Fibroblast of mammary gland (primary cell): ENCODE data around the gene CFAP77.

Source experiments
- DNase-seq: peaks from one replicate; pipeline ENCODE4 v3.0.0-alpha.2; 2010; ENCODE audit warnings: low read depth
- H3K4me3 ChIP-seq: 2 replicates; pipeline ENCODE4 v1.5.1; 2011; ENCODE audit warnings: low read depth, mild to moderate bottlenecking, low read length, moderate library complexity; ENCODE audit not compliant: control insufficient read depth
- TF ChIP-seq, protein P1 (sequence below): conservative IDR thresholded peaks from 2 replicates; pipeline ENCODE4 v1.5.1; 2011; ENCODE audit warnings: low read depth, low read length, inconsistent platforms; ENCODE audit not compliant: control insufficient read depth, insufficient read depth

The CFAP77 gene

DNA sequence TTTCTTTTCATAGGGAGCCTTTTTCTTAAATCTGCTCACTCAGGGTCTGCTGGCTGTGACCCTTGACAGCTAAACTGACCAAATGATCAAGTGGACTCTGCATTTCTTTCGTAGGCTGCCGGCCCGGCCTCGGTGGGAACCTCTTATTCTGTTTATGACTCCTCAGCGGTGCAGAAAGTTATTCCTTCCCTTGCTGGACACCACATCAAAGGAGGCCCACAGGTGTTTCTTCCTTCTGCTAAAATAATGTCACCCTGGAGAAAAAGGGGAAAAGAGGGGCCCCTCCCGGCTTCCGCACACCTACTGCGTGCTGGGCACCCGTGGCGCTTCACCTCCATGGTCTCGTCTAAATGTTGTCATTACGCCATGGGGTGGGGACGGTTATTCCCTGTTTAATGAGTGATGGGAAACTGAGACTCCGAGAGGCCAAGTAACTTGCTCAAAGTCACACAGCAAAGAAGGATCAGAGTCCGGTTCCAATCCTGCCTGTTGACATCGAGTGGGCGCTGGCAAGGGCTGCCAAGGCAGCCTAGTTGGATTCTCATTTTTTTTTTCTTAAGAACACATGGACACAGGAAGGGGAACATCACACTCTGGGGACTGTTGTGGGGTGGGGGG, 72.3 kb downstream of the CFAP77 start:
- H3K4me3 ChIP-seq: no peak overlapping the region
- TF ChIP-seq, protein P1, sequence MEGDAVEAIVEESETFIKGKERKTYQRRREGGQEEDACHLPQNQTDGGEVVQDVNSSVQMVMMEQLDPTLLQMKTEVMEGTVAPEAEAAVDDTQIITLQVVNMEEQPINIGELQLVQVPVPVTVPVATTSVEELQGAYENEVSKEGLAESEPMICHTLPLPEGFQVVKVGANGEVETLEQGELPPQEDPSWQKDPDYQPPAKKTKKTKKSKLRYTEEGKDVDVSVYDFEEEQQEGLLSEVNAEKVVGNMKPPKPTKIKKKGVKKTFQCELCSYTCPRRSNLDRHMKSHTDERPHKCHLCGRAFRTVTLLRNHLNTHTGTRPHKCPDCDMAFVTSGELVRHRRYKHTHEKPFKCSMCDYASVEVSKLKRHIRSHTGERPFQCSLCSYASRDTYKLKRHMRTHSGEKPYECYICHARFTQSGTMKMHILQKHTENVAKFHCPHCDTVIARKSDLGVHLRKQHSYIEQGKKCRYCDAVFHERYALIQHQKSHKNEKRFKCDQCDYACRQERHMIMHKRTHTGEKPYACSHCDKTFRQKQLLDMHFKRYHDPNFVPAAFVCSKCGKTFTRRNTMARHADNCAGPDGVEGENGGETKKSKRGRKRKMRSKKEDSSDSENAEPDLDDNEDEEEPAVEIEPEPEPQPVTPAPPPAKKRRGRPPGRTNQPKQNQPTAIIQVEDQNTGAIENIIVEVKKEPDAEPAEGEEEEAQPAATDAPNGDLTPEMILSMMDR: no peak
- no peak for DNase-seq

GRCh38 chr9:132485393-132485792, 75.4 kb downstream of the CFAP77 start:
- no peak for DNase-seq
- no peak overlapping the region for H3K4me3 ChIP-seq
- TF ChIP-seq, protein P1: no peak

DNA sequence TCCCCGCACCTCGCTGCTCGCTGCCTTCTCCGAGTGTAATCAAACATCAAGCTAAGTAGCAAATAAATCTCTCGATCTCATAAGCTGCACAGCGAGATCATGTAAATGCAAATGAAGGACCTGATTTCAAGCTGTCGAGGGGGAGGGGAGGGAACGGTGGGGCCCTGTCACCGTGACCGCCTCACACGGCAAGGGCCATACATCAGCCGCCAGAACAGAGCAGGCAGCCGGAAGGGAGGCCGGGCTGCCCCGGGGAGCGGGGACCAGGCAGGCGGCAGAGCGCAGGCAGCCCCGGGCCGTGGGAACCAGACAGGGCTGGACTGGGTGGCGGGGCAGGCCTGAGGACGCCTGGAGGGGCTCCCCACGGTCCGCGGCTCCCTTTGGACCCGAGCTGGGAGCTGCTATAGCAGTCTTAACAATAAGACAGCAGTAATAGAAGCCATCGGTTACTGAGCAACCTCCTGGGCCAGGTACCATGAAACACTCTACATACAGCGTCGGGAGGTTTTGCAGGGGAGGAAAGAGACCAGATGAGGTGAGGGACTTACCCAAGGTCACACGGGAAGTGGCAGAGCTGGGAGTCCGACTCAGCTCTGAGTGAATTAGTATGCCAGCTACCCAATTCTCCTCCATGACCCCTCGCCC, 76.8 kb downstream of the CFAP77 start:
- no peak overlapping the region for H3K4me3 ChIP-seq
- DNase-seq: no peak
- TF ChIP-seq, protein P1: no peak

DNA sequence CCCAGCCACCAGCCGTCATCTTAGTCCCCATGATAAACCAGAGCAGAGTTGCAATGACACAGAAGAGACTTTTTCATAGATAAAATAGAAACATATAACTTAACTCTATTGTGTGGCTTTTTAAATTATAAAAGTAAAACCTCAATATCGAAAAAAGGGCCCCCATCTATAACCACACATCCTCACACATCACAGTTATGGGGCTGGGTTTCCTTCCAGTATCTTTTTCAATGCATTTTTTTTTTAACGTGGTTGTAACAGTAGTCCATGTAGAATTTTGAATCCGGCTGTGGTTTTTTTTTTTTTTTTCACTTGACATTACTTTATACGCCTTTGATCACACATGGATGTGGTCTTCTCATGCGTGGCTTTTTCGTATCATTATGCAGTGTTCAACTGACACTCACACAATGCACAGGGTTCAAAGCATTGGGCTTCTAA, 77.4 kb downstream of the CFAP77 start:
- TF ChIP-seq, protein P1: no peak
- no peak for DNase-seq
- H3K4me3 ChIP-seq: no peak overlapping the region

DNA sequence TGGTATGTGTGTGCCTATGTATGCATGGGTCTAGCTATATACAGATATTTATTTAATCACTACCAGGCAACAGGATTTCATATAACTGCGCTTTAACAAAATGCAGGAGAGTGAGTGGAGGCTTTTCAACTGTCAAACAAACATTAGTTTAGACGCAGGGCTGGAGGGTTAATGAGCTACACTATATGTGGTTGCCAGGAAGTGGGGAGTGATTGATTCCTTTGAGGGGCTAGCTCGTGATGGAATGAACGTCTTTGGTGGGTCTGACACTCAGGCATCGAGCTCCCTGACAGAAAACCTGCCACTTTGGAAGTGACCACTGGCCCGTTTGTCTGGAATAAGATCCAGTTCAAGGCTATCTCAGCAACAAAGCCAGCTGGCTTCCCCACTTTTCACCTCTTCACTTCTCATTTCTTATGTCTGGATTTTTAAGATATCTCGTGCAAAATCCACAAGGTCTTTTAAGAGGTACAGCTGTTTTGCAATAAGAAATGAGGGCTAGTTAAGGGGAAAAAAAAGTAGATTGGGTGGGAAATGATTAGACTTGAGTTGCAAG, 78.0 kb downstream of the CFAP77 start:
- DNase-seq: no peak
- no peak overlapping the region for H3K4me3 ChIP-seq
- TF ChIP-seq, protein P1: no peak

GRCh38 chr9:132488626-132489025, 78.6 kb downstream of the CFAP77 start:
- TF ChIP-seq, protein P1: no peak
- no peak overlapping the region for H3K4me3 ChIP-seq
- DNase-seq: no peak
